Kasumi-1 (cell line): ENCODE measurements around the gene RNF111.

Experiments
- DNase-seq, 2 experiments: peaks; one replicate each; lab custom pipeline; 2025; lab: John Stamatoyannopoulos, UW

Gene RNF111

GRCh38 chr15:59133929-59134427 lies 146.5 kb downstream of the RNF111 start:
- no peak for DNase-seq

- no peak for DNase-seq
Observed at GRCh38 chr15:59137566-59137965, 150.1 kb downstream of the RNF111 start.

DNA sequence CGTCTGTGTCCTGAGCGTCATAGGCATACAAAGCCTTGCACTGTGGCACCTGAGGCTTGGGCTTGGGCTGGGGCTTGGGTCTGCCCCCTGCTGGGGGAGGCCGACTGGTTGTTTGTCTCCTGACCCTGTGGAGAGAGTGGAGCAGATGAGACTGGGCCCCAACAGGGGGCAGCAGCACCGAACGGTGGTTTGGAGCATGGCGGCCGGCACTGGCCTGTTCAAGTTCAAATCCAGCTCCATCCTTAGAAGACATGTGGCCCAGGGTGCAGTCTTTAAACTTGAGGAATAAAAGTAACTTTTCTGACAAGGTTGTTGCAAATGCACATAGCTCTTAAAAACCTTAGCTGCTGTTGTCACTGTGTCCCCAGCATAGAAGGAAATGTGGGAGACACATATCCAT lies 150.8 kb downstream of the RNF111 start:
- DNase-seq: peak; percentile 54 to 60

GRCh38 chr15:59140422-59141226 lies 153.2 kb downstream of the RNF111 start:
- no peak for DNase-seq

GRCh38 chr15:59143281-59143680 lies 155.8 kb downstream of the RNF111 start:
- no peak for DNase-seq

- peak in 1 of 2 experiments; percentile 14 for DNase-seq
Observed at GRCh38 chr15:59144594-59144993, 157.1 kb downstream of the RNF111 start.
